HG03175 (cell line): ENCODE results near the gene MAP3K12.
A peak's percentile ranks its signal among the peaks of the same experiment; 100 is the strongest.
"Not testable (repeated sequence)": the region's sequence is repeated elsewhere in the genome, so short reads cannot be mapped to it uniquely, and the experiment has no call there.

Experiments used
- ATAC-seq: cut with Tn5 transposase; IDR thresholded peaks from one replicate; pipeline ENCODE4 v1.9.1; 2021; ENCODE audit warnings: mild to moderate bottlenecking, moderate library complexity; ENCODE audit not compliant: unreplicated experiment

Gene MAP3K12

GRCh38 chr12:53472056-53472582 is 27.1 kb downstream of the MAP3K12 start:
- ATAC-seq: no peak

DNA sequence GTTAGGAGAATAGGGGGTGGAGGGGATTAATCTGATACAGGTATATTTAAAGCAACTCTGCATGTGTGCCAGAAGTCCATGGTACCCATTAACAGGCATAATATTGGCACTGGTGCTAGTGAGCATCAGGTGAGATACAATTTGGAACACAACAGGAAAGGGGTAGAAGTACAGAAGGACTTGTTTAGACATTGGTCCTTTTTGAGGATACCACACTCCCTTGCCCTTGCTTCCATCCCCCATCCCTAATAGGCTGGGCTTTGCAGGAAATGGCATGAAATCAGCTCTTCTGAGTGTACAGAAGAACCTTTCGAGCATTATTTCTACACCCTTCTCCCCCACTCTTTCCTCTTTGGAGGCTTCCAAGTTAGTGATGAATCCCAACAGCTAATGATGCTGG is 31.0 kb downstream of the MAP3K12 start:
- no peak for ATAC-seq

- ATAC-seq: no peak
These were observed 31.4 kb downstream of the MAP3K12 start for GRCh38 chr12:53467880-53468279.

DNA sequence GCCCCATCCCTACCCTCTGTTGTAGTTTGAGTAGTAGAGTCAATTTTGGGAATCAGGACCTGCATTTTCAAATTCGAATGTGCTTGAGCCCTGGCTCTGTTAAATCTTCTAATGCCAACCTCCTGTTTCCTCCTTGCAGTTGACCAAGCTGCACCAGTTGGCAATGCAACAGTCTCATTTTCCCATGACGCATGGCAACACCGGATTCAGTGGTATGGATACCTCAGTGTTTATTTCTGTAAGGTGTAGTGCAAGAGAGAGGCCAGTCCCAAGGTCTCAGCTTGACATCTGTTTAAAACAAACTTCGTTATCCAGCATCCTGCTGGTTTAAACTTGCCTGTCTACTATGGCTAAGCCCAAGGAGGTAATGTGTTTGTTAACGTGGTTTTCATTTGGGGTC is 32.2 kb downstream of the MAP3K12 start:
- ATAC-seq: no peak

DNA sequence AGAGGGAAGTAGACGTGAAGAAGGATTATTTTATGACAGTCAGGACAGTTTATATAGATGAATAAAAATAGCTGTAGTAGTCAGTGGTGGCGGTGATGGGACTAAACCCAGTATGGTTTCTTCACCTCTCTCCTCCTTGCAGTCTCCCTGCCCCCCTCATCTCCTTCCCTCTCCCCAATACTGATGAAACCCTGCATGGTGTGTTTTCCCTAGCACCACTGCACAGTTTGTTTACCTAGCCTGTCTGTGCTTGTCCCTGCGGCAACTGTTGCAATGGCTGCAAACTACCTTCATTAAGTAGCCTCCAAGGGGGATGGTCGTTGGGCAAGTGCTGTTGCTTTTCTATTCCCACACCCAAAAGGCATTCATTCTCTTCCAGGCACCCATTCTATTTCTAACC is 32.6 kb downstream of the MAP3K12 start:
- no peak for ATAC-seq

DNA sequence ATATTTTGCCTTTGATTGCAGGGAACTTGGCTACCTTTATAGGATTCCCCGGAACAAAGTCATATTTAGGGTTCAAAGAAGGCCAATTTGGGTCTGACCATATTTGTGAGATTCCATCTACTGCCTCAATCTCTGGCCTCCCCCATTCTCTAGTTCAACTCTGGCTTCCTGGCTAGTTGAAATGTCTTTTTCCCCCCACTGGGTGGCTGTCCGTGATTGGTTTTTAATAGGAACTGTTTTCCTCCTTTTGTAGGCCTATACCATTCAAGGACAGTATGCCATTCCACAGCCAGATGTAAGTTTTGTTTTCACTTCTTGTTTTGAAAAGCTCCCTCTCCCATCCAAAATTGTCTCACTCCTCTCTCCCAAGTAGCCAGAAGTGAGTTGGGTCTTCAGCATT is 33.6 kb downstream of the MAP3K12 start:
- no peak for ATAC-seq

DNA sequence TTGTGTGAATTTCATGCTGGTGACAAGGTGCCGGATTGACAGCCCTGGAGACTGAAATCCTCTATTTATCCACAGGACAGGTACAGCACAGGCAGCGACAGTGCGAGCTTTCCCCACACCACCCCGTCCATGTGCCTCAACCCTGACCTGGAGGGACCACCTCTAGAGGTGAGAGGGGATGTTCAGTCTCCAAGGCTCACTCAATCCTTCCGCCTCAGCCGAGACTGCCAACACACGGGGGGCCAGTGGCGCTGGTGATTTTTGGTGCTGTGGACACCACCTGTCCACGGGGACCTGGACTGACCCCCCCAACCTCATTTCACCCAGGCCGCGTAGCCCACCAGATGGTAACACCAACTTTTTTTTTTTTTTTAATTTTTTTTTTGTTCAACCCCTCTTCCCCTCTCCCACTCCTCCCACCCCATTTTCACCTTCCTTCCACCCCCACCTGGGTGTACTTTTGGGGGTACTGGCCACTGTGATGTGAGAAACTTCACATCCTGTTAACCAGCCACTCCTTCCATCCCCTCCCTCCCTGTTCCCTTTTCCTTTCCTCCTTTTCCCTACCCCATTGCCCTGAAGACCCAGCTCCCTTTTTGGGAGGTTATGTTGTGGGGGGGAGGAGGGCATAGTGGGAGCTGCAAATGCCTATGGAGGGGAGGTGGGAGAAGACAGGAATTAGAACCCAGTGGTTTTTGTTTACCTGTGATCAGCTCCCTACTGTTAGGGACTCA is 34.4 kb downstream of the MAP3K12 start:
- ATAC-seq: no peak

GRCh38 chr12:53463802-53464560 is 35.3 kb downstream of the MAP3K12 start:
- ATAC-seq: no peak

GRCh38 chr12:53462935-53463334 is 36.3 kb downstream of the MAP3K12 start:
- ATAC-seq: no peak

DNA sequence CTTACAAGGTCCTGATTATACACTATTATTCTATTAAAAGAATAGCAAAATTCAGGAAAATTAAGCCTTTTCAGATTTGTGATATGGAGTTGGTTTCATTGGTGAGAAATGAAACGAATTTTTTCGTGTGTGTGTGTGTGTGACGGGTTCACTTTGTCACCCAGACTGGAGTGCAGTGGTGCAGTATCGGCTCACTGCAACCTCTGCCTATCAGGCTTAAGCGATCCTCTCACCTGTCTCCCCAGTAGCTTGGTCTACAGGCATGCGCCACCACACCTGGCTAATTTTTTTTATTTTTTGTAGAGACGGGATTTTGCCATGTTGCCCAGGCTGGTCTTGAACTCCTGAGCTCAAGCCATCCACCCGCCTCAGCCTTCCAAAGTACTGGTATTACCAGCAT is 37.7 kb downstream of the MAP3K12 start:
- no peak for ATAC-seq

DNA sequence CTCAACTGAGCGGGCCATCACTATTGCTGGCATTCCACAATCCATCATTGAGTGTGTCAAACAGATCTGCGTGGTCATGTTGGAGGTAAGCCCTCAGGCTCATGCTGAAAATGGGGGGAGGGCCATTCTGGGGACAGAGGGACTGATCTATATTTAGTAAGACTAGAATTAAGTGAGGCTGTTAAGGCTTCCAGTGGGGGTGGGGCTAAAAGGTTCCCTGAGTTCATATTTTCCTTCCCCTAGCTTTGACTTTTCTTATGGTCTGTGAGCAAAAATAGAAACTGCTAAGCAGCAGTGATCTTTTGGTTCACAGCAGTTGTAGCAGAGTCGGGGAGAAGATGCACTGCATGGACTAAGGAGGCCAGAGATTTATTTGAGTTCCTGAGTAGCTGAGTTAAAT is 38.2 kb downstream of the MAP3K12 start:
- ATAC-seq: no peak

DNA sequence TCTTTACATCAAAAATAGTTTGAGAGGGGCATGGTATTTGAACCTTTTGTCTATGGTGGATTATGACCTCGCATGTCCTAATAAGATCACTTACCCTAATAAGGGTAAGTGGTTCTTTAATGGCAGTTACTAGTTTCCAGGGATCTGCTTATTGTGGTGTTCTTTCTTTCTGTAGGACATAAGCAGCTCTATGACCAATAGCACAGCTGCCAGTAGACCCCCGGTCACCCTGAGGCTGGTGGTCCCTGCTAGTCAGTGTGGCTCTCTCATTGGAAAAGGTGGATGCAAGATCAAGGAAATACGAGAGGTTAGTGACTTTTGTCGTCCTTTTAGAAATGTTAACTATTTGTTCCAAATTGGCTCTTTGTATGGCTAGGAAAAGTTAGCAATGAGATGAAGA is 40.2 kb downstream of the MAP3K12 start:
- ATAC-seq: no peak

DNA sequence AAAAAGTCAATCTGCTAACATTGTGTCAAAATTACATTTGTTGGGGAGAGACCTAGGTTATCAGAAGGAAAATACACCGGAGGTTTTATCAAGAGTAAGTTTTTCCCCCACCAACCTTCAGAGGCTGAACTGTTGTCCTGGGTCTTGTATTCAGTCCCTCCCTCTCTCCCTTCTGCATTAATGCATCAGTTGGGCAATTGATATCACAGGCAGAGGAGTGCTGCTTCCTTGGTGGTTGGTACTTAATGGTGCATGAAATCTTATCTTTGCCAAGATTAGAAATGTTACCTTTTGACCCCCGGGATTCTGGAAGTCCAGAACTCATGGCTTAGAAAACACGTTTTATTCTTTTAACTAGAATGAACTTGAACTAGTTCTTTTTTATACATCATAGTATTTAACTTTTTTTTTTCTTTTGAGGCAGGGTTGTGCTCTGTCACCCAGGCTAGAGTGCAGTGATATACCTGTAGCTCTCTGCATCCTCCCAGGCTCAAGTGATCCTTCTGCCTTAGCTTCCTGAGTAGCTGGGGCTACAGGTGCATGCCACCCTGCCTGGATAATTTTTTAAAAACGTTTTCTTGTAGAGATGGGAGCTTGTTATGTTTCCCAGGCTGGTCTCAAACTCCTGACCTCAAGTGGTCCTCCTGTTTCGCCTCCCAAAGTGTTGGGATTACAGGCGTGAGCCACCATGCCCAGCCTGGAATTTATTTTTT is 42.4 kb downstream of the MAP3K12 start:
- no peak for ATAC-seq

- no peak for ATAC-seq
These were observed 44.6 kb downstream of the MAP3K12 start for GRCh38 chr12:53454707-53455106.

DNA sequence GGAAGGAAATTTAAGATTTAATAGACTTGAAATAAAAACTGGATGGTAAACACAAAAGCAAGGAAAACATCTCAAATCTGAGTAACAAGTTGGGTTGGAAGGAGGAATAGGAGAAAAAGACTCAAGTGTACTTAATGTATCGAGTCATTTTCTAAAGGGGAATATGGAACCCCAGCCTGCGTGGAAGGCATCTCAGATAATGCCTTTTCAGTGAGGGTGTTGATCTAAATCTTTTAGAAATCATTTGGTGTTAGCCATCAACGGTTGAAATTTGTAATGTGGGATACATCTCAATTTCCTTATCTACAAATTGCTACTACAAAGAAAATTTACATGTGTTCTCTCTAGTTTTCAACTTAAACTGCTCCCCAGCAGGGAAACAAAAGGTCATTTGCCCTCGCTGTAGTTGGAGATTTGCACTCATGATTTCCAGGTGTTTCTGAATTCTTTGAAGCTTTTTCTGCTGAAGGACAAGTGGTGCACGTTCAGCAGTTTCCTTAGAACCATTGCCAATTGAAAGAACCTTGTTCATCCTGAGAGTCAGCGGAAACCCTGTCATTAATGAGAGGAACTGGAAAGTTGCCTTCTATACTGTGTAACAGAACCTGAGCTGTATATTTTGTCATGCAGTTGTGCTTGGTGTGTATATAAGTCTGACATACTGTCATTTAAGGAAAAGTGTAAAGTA is 45.2 kb downstream of the MAP3K12 start:
- no peak for ATAC-seq

DNA sequence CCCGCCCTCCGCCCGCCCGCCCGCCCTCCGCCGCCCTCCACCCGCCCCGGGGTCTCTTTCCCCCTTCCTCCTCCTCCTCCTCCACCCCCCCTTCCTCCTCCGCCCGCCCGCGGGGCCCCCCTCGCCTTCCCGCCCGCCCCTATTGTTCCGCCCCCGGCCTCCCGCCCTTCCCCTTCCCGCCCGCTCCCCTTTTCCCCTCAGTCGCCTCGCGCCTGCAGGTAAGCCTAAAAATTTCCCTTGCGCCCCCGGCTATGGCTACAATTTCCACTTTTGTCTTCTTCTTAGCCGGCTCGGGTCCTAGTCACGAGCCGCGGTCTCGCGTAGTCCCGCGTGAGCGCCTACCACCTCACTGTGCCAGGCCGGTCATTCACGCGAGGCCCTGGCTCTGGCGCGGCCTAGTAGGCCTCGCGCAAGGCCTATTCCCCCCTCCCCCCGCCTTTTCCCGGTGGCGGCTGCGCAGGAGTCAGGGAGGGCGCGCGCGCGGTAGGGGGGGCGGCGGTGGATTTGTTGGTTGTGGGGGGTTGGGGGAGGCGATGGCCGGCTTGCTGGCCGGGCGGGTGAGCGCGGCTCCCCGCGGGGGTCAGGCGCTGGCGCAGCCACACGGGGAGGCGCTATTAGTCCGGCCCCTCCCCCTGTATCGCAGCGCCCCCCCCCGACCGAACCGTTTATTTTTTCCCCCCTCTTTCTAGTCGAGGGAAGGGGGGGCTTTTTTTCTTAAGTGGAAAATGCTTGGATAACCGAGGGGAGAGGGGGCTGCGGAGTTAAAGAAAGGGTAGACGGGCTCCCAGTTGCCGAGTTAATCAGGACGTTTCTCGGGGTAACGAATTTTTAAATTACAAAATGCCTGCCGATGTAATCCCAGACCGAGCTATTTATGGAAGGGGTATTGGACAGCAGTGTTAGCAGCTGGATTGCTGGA is 46.8 kb downstream of the MAP3K12 start:
- ATAC-seq: no peak

DNA sequence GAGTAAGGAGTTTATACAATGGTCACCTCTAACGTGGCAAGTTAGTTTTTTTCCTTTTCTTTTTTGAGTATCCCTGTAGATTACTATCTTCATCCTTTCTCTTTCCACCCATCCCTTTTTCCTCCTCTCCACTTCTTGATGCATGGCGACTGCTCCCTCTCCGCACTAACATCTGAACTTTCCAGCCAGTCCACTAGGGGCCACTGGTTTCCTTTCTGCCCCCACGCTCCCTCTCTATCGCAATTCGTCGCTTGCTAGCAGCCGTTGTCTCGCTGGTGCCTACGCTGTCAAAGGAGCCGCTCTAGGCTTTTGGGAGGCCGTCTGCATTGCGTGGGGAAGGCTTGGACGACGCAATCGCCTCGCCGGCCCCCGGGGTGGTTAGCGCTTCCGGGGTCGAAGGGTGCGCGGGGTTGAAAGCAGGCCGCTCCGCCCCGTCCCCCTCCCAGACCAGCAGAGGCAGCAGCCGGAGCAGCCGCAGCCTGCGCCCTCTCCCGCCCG is 47.5 kb downstream of the MAP3K12 start, which contains the start of gene PCBP2:
PCBP2 (plus strand) TSS at position 442 of the 498 bp plus-strand sequence. CDS start 2,699 bp downstream, outside the sequence.
- peak; percentile 97 for ATAC-seq

GRCh38 chr12:53450936-53451335 is 48.3 kb downstream of the MAP3K12 start:
- no peak for ATAC-seq

GRCh38 chr12:53444593-53445325 is 54.5 kb downstream of the MAP3K12 start:
- not testable (repeated sequence) for ATAC-seq
